HG03442 (cell line): ENCODE data around the gene BMPER.
"Not testable (repeated sequence)": the region's sequence is repeated elsewhere in the genome, so short reads cannot be mapped to it uniquely, and the experiment has no call there.

Experiments
- ATAC-seq: cut with Tn5 transposase; IDR thresholded peaks from one replicate; pipeline ENCODE4 v1.9.1; 2021; ENCODE audit warnings: mild to moderate bottlenecking, moderate library complexity; ENCODE audit not compliant: unreplicated experiment

BMPER gene

GRCh38 chr7:34163956-34164355 is 258.6 kb downstream of the BMPER start:
- ATAC-seq, result no peak

DNA sequence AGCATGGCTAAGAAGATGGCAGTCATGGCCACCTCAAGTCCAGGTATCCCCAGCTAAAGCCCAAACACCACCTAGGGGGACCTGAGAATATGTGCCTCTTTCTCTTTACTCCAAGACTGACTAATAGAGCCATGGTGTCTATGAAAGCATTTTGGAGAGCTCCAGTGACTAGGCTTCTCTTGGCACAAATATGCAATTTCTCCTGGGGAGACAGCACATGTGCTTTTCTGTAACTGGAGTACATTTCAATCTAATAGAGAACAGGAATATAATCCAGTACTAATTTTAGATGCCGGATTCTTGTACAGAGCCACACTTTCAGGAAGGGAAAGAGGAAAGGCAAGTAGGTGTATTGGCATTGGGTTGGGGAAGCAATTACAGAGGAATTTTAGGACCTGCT is 260.1 kb downstream of the BMPER start:
- no peak for ATAC-seq

DNA sequence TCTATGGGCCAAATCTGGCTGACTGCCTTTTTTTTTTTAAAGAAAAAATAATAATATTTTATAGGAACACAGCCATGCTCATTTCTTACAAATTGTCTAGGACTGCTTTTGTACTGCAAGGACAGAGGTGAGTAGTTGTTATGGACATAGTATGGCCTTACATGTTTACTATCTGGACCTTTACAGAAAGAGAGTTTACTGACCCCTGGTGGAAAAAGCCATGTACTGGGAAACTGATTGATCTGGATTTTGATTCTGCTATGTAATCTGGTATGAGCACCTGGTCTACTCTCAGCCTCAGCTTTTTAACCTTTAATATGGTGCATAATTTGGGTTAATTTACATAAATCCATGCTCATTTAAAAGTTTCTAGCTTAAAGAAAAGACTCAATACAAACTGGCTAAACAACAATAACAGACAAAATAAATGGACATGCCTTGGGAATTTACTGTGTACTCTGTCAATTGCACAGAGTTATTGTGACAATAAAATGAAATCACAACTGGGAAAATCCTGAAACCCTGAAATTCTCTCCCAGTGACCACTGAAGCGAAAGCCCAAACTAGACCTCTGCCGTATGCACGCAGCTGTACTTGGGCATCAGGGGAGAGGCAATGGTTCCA is 260.7 kb downstream of the BMPER start:
- ATAC-seq, result peak; percentile 49

GRCh38 chr7:34168013-34168412 is 262.7 kb downstream of the BMPER start:
- ATAC-seq, result no peak

DNA sequence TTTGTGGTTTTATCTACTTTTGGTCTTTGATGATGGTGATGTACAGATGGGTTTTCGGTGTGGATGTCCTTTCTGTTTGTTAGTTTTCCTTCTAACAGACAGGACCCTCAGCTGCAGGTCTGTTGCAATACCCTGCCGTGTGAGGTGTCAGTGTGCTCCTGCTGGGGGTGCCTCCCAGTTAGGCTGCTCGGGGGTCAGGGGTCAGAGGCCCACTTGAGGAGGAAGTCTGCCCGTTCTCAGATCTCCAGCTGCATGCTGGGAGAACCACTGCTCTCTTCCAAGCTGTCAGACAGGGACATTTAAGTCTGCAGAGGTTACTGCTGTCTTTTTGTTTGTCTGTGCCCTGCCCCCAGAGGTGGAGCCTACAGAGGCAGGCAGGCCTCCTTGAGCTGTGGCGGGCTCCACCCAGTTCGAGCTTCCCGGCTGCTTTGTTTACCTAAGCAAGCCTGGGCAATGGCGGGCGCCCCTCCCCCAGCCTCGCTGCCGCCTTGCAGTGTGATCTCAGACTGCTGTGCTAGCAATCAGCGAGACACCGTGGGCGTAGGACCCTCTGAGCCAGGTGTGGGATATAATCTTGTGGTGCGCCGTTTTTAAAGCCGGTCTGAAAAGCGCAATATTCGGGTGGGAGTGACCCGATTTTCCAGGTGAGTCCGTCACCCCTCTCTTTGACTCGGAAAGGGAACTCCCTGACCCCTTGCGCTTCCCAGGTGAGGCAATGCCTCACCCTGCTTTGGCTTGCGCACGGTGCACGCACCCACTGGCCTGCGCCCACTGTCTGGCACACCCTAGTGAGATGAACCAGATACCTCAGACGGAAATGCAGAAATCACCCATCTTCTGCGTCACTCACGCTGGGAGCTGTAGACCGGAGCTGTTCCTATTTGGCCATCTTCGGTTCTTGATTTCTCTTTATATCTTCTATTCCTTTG is 269.6 kb downstream of the BMPER start:
- ATAC-seq, result not testable (repeated sequence)

DNA sequence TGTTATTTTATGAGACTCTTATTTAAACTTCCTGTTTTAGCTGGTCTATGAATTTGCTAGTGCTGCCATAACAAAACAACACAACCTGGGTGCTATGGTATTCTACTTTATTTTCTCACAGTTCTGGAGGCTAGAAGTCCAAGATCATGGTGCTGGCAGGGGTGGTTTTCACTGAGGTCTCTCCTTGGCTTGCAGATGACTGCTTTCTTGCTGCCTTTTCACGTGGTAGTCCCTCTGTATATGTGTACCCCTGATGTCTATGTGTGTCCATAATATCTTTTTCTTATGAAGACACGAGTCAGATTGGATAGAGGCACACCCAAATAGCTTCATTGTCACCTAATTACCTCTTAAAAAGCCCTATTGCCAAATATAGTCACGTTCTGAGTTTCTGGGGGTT is 270.5 kb downstream of the BMPER start:
- no peak for ATAC-seq

DNA sequence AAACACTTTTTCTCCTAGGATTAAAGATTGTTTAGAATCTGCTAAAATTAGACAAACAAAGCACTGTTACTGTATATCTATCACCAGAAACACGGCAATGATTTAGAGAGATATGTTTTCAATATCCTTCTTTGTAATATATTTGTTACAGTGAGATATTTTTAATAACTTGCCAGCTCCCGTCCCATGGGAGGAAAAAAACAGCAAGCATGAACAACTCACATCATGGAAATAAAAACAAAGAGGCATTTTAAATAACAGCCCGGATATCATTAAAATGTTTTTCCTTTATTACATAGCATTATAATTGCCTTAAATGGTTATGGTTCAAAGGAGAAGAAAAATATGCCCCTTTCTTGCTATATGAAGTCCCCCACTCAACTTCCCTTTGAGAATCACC is 272.1 kb downstream of the BMPER start:
- ATAC-seq, result no peak

DNA sequence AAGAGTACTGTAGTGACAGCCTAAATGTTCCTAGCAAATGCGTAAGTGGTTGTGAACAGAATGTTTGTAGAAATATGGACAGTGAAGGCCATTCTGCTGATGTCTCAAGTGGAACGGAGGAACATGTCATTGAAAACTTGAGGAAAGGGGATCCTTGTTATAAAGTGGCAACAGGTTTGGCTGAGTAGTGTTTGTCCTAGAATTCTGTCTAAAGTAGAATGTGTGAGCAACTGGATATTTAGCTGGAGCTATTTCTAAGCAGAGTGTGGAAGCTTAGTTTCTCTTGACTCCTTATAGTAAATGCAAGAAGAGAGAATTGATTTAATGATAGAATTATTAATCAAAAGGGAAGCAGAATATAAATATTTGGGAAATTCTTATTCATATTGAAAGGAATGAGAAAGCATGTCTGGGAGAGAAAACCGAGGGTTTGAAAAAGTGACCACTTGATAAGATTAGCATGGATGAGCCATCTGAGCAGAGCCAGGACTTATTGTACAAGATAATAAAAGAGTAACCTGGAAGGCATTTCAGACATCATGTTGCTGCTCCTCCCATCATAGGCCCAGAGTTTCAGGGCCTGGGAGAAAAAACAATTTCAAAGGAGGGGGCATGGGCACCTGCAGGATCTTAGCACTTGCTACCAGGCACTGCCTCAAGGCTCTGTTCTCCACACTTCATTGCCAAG is 276.1 kb downstream of the BMPER start:
- ATAC-seq, result no peak

- no peak for ATAC-seq
Measured at GRCh38 chr7:34184466-34184865, 279.1 kb downstream of the BMPER start.

- no peak for ATAC-seq
Measured at GRCh38 chr7:34187798-34188307, 282.5 kb downstream of the BMPER start.

DNA sequence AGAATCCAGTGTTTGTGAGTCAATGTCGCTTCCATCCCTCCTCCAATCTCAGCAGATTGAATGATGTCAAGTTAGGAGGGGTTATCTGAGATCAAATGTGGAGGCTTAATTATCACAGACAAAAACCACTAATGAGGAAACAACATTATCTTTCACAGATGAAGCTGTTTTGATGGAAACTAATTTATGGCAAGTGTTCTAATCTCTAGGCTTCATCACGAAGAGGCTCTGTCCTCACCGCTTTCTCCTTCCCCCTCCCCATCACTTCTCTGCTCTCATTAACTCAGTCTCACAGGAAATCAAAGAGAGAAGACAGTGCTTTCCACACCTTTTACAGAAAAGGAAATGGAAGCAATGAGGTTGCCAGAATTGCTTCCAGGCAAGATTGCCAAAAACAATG is 283.7 kb downstream of the BMPER start:
- ATAC-seq, result no peak

GRCh38 chr7:34190299-34190698 is 285.0 kb downstream of the BMPER start:
- no peak for ATAC-seq

GRCh38 chr7:34191162-34191561 is 285.8 kb downstream of the BMPER start:
- no peak for ATAC-seq

DNA sequence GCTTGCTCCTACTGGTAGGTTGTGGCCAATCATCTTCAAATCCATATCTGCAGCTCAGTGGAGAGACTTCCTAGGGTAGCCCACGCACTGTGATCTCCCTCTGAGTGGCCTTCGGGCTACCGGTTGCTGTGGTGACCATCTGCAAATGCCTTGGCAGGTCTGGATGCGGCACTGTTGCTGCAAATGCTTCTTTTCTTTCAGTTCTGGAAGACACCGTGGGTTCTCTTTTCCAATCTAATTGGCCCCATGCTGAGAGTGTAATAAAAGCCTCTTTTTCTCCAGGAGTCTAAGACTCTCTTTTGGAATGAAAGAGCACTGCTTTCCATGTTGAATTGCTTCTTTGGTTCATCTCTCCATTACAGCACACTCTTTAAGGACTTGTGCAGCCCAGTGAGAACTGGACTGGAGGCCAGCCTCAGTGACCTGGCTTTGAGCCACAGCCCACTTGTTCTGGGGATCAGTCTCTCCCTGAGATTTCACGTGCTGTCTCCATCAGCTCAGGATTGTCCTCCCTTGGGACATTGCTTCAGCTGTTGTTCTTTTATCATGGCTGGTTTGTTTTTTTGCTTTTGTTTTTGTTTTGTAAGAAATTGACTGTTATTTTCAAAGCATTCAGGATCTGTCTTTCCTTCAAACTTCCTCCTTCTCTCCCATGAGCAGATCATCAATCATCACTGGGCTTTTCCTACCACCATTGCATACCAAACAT is 286.6 kb downstream of the BMPER start:
- no peak for ATAC-seq

DNA sequence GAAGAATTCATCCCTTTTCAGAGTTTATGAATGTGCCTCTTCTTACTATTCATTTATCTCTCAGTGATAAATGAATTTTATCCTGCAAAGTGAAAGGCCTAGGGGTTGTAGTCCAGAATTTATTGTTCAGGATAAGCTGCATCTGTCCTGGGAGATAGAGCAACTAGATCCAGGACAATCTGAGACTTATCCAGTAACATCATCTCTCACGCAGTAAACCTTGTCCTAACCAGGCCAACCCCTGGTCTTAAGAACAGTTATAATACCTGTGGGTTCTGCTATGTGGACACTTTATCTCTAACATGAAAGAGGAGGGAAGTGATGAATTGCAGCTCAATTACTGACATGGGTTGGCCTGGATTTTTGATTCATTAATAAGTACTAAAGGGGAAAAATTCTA is 287.6 kb downstream of the BMPER start:
- no peak for ATAC-seq

GRCh38 chr7:34198231-34198641 is 292.9 kb downstream of the BMPER start:
- ATAC-seq, result no peak
